Osteoblast (primary cell): ENCODE results near the gene RHEX. TPM values are rescaled to one million over a fixed set of nuclear protein-coding genes. Genes with fewer than 3 reads are reported as not detected.
A peak's percentile ranks its signal among the peaks of the same experiment; 100 is the strongest.

Source experiments
- DNase-seq: peaks from one replicate; pipeline ENCODE4 v3.0.0; 2011; ENCODE audit warnings: low spot score, mixed read lengths; ENCODE audit not compliant: insufficient read length; ENCODE audit errors: missing footprints
- H2AFZ ChIP-seq: 2 replicates; pipeline ENCODE4 v1.6.0; 2011; ENCODE audit warnings: mild to moderate bottlenecking, low read length
- H3K27ac ChIP-seq: 2 replicates; pipeline ENCODE4 v1.5.1; 2011; ENCODE audit warnings: mild to moderate bottlenecking, low read depth, low read length, moderate library complexity
- H3K27me3 ChIP-seq: 2 replicates; pipeline ENCODE4 v1.6.0; 2012; ENCODE audit warnings: mild to moderate bottlenecking, control low read depth, inconsistent platforms, low read length, moderate library complexity; ENCODE audit not compliant: insufficient read depth
- H3K36me3 ChIP-seq: 2 replicates; pipeline ENCODE4 v1.5.1; 2011; ENCODE audit warnings: mild to moderate bottlenecking, low read length, control low read depth, moderate library complexity; ENCODE audit not compliant: insufficient read depth
- H3K4me1 ChIP-seq: 2 replicates; pipeline ENCODE4 v1.5.1; 2011; ENCODE audit warnings: mild to moderate bottlenecking, low read length, control low read depth, moderate library complexity; ENCODE audit not compliant: insufficient read depth
- H3K4me2 ChIP-seq: 2 replicates; pipeline ENCODE4 v1.6.0; 2011; ENCODE audit warnings: mild to moderate bottlenecking, low read length; ENCODE audit not compliant: insufficient read depth
- H3K4me3 ChIP-seq: fragments of 200-600 bp; sonication (generic); 3 replicates; pipeline ENCODE4 v1.5.1; 2012; ENCODE audit warnings: mild to moderate bottlenecking, low read length, inconsistent platforms; ENCODE audit not compliant: insufficient read depth
- H3K79me2 ChIP-seq: 2 replicates; pipeline ENCODE4 v1.6.0; 2012; ENCODE audit warnings: mild to moderate bottlenecking, low read length, control low read depth, inconsistent platforms; ENCODE audit not compliant: insufficient read depth
- H3K9me3 ChIP-seq: 2 replicates; pipeline ENCODE4 v1.5.1; 2011; ENCODE audit warnings: low read depth, low read length, control low read depth
- H4K20me1 ChIP-seq: 2 replicates; pipeline ENCODE4 v1.6.0; 2012; ENCODE audit warnings: mild to moderate bottlenecking, low read length, control low read depth; ENCODE audit not compliant: insufficient read depth
- total RNA-seq: library from RNA; depleted of rRNA; stranded (reverse); fragments of >200 nt; gene quantifications from 2 replicates; pipeline ENCODE4 v1.2.3, GENCODE V29; 2012
- TF ChIP-seq, protein P1 (sequence below): IDR thresholded peaks from 2 replicates; pipeline ENCODE4 v1.5.1; 2011; ENCODE audit warnings: mild to moderate bottlenecking, low read depth, low read length, moderate library complexity; ENCODE audit errors: extremely low read depth

The RHEX gene
- total RNA-seq, 1 donor: not detected

DNA sequence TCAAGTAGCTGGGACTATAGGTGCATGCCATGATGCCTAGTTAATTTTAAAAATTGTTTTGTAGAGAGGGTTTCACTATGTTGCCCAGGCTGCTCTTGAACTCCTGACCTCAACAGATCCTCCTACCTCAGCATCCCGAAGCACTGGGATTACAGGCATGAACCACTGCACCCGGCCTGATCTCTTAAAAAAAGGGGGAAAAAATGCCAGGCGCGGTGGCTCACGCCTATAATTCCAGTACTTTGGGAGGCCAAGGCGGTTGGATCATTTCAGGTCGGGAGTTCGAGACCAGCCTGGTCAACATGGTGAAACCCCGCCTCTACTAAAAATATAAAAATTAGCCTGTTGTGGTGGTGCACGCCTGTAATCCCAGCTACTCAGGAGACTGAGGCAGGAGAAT, 51.0 kb downstream of the RHEX start:
- H3K4me2 ChIP-seq: no peak overlapping the region
- H3K27ac ChIP-seq: no peak overlapping the region
- H3K4me3 ChIP-seq: no peak overlapping the region
- no peaks in the 10 kb centered on the region for H4K20me1 ChIP-seq
- H3K79me2 ChIP-seq: no peaks in the 10 kb centered on the region
- peaks cover 23% of the 10 kb centered on the region for H3K27me3 ChIP-seq
- no peaks in the 10 kb centered on the region for H3K36me3 ChIP-seq
- H2AFZ ChIP-seq: no peak overlapping the region
- H3K4me1 ChIP-seq: peaks cover 4% of the 10 kb centered on the region
- DNase-seq: no peak
- H3K9me3 ChIP-seq: no peaks in the 10 kb centered on the region
- TF ChIP-seq, protein P1, sequence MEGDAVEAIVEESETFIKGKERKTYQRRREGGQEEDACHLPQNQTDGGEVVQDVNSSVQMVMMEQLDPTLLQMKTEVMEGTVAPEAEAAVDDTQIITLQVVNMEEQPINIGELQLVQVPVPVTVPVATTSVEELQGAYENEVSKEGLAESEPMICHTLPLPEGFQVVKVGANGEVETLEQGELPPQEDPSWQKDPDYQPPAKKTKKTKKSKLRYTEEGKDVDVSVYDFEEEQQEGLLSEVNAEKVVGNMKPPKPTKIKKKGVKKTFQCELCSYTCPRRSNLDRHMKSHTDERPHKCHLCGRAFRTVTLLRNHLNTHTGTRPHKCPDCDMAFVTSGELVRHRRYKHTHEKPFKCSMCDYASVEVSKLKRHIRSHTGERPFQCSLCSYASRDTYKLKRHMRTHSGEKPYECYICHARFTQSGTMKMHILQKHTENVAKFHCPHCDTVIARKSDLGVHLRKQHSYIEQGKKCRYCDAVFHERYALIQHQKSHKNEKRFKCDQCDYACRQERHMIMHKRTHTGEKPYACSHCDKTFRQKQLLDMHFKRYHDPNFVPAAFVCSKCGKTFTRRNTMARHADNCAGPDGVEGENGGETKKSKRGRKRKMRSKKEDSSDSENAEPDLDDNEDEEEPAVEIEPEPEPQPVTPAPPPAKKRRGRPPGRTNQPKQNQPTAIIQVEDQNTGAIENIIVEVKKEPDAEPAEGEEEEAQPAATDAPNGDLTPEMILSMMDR: no peak

DNA sequence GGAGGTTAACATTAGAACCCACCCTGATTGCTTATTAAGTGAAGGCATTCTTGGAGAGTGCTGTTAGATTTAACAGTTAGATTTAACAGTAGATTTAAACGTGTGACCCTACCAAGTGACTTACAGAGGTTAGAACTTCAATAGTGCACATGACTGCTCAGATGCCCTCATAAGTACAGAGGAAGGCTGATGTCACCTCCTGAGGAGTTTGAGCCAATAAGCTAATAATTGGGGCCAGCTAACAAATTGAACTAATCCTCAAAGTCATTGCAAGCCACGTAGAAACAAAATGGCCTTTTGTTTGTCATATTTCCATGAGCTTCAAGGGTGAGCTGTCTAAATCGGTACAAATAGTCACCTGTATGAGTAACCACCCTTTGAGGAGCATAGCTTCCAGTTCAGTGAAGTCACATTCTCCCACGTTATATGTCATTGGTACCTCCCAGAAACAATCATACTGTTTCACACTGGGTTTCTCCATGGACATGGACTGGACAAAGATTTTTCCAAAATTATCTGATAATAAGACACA, 52.6 kb downstream of the RHEX start:
- Histone ChIP-seq H3K4me2 (no peak overlapping the region), H3K27ac (no peak overlapping the region), H4K20me1 (no peaks in the 10 kb centered on the region), H3K36me3 (no peaks in the 10 kb centered on the region), H2AFZ (no peak overlapping the region), H3K9me3 (no peaks in the 10 kb centered on the region), H3K4me3 (no peak overlapping the region), H3K27me3 (peaks cover 26% of the 10 kb centered on the region), H3K4me1 (peaks cover 4% of the 10 kb centered on the region), H3K79me2 (no peaks in the 10 kb centered on the region)
- DNase-seq: no peak
- TF ChIP-seq, protein P1: no peak

DNA sequence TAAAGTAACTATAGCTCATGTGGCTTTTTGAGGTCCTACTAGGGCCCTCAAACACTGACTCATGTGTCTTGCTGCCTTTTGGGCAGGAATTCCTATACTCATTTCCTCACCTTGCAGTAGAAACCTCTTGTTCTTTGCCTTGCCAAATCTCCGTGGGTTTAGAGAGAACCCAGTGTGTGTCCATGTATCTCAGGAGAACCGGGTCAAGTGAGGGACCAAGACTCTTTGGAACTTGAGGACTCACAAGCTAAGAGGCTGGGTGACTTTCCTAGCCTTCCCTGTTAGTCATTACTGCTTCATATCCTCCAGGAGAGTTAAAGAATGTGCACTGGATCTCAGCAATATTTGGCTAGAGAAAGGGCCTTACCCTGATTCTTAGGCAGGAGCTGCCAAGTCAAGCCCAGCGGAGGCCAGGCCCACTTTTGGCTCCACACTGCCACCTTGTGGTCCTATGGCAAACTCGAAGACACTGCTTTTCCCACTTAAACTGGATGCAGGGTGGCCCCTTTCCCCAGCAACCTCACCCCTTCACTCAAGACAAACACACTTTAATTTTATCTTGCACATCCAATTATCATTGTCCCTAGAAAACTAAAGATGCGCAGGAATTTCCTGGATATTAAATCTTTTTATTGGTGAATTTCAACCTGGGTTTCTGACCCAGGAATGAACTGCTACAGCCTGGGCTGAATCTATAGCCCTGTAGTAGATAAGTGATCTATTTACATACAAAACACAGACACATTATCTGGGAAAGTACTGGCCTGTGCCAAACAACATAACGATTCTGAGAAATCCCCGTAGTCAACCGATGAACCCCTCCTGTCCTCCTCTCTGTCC, 53.6 kb downstream of the RHEX start:
- Histone ChIP-seq H2AFZ (no peak overlapping the region), H3K9me3 (no peaks in the 10 kb centered on the region), H3K79me2 (no peaks in the 10 kb centered on the region), H3K27ac (no peak overlapping the region), H3K36me3 (no peaks in the 10 kb centered on the region), H4K20me1 (no peaks in the 10 kb centered on the region), H3K27me3 (peaks cover 29% of the 10 kb centered on the region), H3K4me1 (peaks cover 4% of the 10 kb centered on the region), H3K4me2 (no peak overlapping the region), H3K4me3 (no peak overlapping the region)
- peak; percentile 98 for DNase-seq
- TF ChIP-seq, protein P1: peak; percentile 95

DNA sequence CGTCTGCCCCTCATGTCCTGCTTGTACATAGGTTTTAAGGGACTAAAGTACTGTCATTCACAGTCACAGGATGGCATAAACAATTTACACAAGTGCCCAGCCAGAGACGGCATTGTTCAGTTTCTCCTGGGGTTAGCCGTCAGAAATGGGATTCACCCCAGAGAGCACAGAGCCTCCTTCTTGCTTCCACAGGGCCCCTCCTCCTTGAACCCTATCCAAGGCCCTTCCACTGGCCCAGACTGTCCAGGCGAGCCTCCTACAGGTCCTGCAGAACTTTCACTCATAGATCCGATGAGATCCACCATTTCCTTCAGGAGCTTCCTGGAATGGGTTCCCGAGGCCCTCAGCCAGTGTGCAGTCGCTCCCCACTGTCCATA, 54.2 kb downstream of the RHEX start:
- DNase-seq: no peak

More for the DNA sequence above, 54.2 kb downstream of the RHEX start:
- Histone ChIP-seq H3K4me3 (no peak overlapping the region), H3K79me2 (no peaks in the 10 kb centered on the region), H2AFZ (no peak overlapping the region), H3K9me3 (no peaks in the 10 kb centered on the region), H4K20me1 (no peaks in the 10 kb centered on the region), H3K27ac (no peak overlapping the region), H3K27me3 (peaks cover 23% of the 10 kb centered on the region), H3K4me2 (no peak overlapping the region), H3K36me3 (no peaks in the 10 kb centered on the region), H3K4me1 (peaks cover 4% of the 10 kb centered on the region)
- TF ChIP-seq, protein P1: no peak
